ENCODE data around the gene ARHGEF19.
"Not testable (repeated sequence)": the region's sequence is repeated elsewhere in the genome, so short reads cannot be mapped to it uniquely, and the experiment has no call there.

The ARHGEF19 gene

DNA sequence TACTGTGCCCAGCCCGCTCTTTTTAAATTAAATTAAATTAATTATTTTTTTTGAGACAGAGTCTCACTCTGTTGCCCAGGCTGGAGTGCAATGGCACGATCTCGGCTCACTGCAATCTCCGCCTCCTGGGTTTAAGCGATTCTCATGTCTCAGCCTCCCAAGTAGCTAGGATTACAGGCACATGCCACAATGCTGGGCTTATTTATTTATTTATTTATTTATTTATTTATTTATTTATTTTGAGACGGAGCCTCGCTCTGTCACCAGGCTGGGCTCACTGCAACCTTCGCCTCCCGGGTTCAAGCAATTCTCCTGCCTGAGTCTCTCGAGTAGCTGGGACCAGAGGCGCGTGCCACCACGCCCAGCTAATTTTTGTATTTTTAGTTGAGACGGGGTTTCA lies 10.3 kb upstream of the ARHGEF19 start:
- not testable (repeated sequence) for DNase-seq (ENCODE audit: low read depth in 4 of 4, low spot score in 1 of 4)

- DNase-seq (ENCODE audit: low read depth in 4 of 4, low spot score in 1 of 4), result no peak
Observed at GRCh38 chr1:16221499-16221898, 9.0 kb upstream of the ARHGEF19 start.

- no peak for DNase-seq (ENCODE audit: low read depth in 4 of 4, low spot score in 1 of 4)
Observed at GRCh38 chr1:16219968-16220500, 7.6 kb upstream of the ARHGEF19 start.

DNA sequence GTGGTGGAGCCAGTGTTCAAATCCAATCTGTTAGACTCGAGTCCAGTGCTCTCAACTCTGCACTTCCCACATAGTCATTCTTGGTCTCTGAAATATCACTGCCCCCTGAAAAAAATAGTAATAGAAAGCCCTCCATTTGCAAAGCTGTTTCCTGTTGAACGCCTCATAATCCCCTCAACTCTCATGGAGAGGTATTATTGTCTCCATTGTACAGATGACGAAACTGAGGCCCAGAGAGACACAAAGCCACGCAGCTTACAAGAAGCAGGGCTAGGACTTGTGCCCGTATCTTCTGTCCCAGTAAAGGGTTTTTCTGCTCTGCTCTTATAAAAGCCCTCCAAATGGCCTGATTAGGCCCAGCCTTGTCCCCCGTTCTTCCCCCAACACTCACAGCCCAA lies 6.2 kb upstream of the ARHGEF19 start:
- DNase-seq (ENCODE audit: low read depth in 4 of 4, low spot score in 1 of 4), result no peak

GRCh38 chr1:16218014-16218673 lies 5.7 kb upstream of the ARHGEF19 start:
- DNase-seq (ENCODE audit: low read depth in 4 of 4, low spot score in 1 of 4), result no peak

DNA sequence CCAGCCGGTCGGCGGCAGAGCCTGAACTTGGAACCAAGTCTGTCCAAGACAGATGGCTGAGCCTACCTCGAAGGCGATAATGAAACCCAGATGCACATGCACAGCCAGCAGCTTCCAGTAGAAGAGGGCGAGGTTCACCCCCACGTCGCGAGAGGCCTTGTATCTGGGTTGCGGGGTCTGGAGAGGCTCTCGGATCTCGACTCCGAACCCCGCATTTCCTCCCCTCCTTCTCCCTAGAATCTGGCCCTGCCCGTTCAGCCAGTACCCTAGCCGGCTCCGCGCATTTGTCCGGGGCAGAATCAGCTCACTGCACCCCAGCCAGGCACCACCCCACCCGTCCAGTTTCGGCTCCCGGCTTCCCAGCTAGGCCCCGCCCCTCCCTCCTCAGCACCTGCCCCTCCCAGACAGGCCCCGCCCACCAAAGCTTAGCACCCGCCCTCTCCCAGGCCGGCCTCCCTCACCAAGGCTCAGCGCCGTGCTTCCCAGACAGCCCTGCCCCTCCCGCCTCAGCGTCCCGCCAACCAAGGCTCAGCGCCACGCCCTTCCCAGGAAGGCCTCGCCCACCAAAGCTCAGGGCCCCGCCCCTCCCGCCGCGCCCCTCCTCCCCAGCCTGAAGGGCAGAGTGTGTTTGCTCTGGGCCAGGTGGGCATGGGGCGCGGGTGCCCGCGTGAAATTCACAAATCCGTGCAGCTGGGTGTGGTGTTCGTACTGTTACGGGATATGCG lies 4.8 kb upstream of the ARHGEF19 start:
- peak; percentile 74 to 93 (median 90) for DNase-seq (ENCODE audit: low read depth in 4 of 4, low spot score in 1 of 4)

GRCh38 chr1:16215882-16216753 lies 3.7 kb upstream of the ARHGEF19 start:
- DNase-seq (ENCODE audit: low read depth in 4 of 4, low spot score in 1 of 4), result peak in 2 of 4 experiments; percentile 32 to 41

- DNase-seq (ENCODE audit: low read depth in 4 of 4, low spot score in 1 of 4), result not testable (repeated sequence)
Observed at GRCh38 chr1:16215240-16215639, 2.8 kb upstream of the ARHGEF19 start.

DNA sequence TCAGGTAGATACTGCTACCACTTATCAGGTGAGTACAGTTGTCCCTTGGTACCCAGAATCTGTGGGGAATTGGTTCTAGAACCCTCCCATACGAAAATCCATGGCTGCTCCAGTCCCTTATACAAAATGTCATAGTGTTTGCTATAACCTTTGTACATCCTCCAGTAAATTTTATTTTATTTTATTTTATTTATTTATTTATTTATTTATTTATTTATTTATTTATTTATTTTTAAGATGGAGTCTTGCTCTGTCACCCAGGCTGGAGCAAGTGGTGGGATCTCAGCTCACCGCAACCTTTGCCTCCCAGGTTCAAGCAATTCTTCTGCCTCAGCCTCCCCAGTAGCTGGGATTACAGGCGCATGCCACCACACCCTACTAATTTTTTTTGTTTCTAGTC lies 1.1 kb upstream of the ARHGEF19 start:
- not testable (repeated sequence) for DNase-seq (ENCODE audit: low read depth in 4 of 4, low spot score in 1 of 4)

- no peak for DNase-seq (ENCODE audit: low read depth in 4 of 4, low spot score in 1 of 4)
Observed at GRCh38 chr1:16213013-16213412, 561 bp upstream of the ARHGEF19 start.

DNA sequence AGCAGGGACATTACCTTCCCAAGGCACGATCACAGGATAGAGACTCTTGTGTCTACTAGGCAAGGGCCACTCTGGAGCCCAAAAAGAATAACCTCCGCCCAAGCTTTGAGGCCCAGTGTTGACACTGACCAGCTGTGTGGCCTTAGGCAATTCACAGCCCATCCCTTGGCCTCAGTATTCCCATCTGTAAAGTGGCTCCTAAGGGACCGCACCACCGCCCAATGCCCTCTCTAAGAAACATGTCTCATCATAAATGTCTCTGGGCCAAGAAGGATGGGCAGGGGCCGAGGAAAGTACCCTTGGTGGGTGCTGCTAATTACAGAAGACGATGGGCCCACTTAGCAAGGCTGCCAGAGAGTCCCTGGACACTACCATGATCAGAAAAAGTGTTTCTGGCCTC lies 628 bp downstream of the ARHGEF19 start:
- no peak for DNase-seq (ENCODE audit: low read depth in 4 of 4, low spot score in 1 of 4)

DNA sequence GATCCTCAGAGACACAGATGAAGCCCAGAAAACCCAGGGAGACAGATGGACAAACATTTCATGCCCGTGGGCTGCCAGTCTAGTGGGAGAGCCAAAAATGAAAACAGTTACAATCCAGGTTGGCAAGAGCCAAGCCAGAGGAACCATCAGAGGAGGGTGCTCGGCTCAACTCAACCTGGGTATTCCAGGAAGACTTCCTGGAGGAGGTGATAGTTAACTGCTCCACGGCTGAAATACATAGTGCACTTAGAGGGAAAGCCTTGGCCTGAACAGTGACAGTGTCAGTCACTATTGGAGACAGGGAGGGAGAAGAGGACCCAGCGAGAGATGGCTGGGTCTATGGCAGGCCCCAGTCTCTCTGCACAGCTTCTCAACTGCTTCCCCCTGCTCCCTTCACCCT lies 1.9 kb downstream of the ARHGEF19 start:
- DNase-seq (ENCODE audit: low read depth in 4 of 4, low spot score in 1 of 4), result no peak

DNA sequence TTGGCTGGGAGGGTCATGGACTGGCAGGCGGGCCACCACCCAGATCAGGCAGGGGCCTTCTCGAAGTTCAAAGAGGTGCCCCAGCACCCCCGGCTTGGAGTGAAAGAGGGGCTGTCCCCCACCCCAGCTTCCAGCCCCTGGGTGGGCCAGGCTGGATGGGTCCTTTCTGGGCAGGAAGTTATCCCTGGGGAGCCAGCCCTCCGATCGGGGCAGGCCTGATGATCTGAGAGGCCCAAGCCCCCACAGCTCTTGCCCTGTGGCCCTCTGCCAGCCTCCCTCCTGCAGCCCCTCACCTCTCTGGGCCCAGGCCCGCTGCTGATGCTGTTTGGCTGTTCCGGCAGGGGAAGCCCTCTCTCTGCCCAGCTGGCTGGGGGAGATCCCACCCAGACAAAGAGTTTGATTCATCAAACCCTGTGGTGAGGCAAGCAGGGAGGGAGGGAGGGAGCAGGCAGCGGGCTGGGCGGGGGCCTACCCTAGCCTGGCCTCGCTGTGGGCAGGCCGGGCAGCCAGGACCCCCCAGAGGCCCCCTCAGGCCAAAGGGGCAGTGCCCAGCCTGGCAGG lies 2.5 kb downstream of the ARHGEF19 start:
- DNase-seq (ENCODE audit: low read depth in 4 of 4, low spot score in 1 of 4), result no peak

- DNase-seq (ENCODE audit: low read depth in 4 of 4, low spot score in 1 of 4), result no peak
Observed at GRCh38 chr1:16209132-16209846, 3.2 kb downstream of the ARHGEF19 start.

DNA sequence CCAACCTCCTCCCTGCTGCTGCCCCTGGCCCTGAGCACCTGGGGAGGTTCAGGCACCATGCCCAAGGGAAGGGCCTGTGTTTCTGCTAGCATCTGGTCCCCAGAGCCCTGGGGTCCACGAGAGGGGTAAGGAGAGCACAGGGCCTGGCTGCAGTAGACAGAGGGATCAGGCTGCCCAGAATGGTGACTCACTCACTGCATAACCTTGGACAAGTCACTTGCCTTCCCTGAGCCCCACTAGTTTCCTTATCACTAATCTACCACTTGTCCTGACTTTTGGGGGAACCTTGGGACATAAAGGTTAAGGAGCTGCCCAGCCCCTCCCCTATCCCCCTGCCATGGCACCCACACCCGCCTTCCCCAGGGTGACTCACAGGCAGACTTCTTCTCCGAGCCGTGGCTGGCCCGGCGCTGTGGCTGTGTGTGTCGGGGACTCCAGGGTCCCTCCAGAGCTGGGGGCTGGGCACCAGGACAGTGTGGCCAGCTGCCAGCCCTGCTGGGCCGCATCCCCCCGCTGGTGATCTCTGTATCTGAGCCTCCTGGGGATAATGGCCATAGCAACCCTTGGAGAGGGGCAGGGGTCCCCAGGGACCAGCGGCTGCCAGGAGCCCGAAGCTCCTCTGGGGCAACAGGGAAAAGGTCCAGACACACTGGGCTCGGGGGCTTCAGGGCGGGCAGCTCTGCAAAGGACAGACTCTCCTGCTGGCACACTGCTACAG lies 4.0 kb downstream of the ARHGEF19 start:
- no peak for DNase-seq (ENCODE audit: low read depth in 4 of 4, low spot score in 1 of 4)

DNA sequence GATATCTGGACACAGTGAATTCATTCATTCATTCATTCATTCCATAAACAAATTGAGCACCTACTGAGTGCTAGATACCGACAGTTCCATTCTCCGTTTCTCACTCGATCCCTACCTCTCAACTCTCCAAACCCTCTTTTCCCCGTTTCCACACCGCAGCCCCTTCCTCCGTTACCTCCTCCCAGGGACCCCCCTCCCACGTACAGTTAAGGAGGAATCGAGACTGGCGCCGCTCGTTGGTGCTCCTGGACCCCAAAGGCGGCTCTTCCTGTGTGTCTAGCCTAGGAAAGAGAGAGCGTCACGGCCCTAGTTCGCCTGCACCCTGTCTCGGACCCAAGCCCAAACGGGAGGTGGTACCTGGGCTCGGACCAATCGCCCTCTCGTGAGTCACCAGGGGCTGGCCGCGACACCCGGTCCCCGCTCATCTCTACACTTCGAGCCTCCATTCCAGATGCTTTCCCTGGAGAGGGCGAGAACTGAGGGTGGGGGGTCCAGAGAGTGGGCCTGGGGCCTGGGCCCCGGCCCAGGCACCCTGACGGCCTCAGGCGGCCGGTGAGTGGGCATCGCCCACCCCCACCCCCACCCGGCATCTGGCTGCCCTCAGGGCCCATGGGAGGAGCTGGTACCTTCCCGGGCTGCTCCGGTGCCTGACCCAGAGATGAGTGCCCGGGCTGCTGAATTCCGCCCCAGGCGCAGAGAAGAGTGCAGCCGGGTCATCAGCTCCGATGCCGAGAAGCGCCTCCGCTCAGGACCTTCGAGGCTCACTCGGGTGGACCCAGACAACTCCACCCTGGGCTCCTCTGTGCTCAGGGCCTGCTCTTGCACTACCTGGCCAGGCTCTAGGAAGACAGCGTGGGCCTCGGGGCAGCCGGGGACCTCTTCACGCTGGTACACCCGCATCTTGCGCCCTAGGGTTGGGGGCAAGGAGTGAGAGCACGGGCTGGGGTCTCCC lies 4.9 kb downstream of the ARHGEF19 start:
- DNase-seq (ENCODE audit: low read depth in 4 of 4, low spot score in 1 of 4), result no peak

DNA sequence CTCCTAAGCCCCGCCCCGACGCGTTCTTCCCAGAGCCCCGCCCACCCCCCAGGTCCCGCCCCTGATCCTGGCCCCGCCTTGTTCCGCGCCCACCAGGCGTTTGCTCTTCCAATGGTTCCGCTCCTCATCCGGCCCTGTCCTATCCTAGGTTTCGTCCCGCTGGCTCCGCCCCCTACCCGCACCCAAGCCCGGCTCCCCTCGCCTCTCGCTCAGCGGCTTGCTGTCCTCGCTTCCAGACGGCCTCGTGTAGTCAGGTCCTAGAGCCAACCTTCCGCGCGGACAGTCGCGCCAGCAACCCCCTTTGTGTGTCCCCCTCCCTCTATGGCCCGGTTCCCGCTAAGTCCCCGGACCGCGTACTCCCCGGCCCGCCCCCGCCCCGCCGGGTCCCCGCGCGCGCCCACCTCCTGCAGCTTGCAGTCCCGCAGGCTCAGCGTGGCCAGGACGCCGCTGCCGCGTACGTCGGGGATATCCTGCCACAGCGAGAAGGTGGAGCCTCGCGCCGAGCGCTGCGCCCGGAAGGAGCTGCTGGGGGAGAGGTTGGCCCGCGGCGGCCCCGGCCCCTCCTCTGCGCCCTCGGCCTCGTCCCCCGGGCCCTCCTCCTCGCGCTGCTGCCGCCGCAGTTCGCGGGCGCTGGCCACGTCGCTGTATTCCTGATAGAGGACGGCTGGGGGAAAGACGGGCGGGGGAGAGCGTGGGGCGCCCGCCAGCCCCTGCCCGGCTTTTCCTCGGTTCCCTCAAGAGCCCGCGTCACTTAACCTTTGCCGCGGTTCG lies 5.7 kb downstream of the ARHGEF19 start:
- DNase-seq (ENCODE audit: low read depth in 4 of 4, low spot score in 1 of 4), result peak; percentile 73 to 92 (median 90)

Data from stimulated activated CD4-positive, alpha-beta T cell treated with anti-CD3 and anti-CD28 coated beads, Interleukin-1b, Interleukin-23, amount 100 ng/mL, for 24 hours (primary cell).